ENCODE measurements around the gene KCNIP4. TPM values are rescaled to one million over a fixed set of nuclear protein-coding genes. Genes with fewer than 3 reads are reported as not detected.

KCNIP4 gene
- total and polyA plus RNA-seq, 8 donors, result 0.05 TPM; not detected in 7

DNA sequence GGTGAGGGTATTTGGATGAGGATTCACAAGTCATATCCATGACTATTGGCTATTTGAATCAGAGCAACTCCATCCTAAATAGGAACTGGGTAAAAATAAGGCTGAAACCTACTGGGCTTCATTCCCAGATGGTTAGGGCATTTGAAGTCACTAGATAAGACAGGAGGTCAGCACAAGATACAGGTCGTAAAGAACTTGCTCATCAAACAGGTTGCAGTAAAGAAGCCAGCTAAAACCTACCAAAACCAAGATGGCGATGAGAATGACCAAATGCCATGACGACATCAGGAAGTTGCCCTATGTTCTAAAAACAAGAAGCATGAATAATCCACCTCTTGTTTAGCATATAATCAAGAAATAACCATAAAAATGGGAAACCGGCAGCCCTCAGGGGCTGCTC, 1023.4 kb downstream of the KCNIP4 start:
- 59 to 65% methylated on average over 4 of the region's 4 CpGs for WGBS, 2 donors
- ATAC-seq (no peak), FAIRE-seq (no peak), DNase-seq (no peak)
- Histone ChIP-seq H3K27ac (no peak overlapping the region), H3K36me3 (no peaks in the 10 kb centered on the region), H3K4me1 (no peaks in the 10 kb centered on the region), H3K27me3 (no peaks in the 10 kb centered on the region), H3K4me3 (no peak overlapping the region), H3K9me3 (no peaks in the 10 kb centered on the region)
- intact Hi-C loops (cut with DNase I), result no loop called here
- TF ChIP-seq CTCF (IDR thresholded peaks at IDR 0.05), result no peak

DNA sequence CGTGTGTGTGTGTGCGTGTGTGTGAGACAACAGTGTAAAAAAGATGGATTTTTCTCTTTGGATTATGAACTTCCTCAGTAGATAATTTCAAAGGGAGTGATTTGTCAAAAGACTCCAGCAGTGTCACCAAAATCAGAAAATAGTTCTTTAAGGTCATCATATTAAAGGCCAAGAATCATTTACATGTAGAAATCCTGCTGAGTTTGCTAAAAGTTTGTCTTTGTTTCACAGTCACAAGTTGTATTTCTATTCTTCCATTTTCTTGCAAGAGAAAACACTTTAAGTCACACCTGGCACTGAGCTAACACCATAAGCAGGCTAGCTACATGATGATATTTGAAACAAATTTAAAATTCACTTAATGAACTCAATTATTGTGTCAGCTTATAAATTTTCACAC, 1025.6 kb downstream of the KCNIP4 start:
- H3K36me3 ChIP-seq, result no peaks in the 10 kb centered on the region
- ATAC-seq, result no peak
- intact Hi-C loops (cut with DNase I), result no loop called here
- H3K4me1 ChIP-seq, result no peaks in the 10 kb centered on the region
- WGBS, 2 donors, result 60 to 65% methylated on average over 2 of the region's 2 CpGs
- no peaks in the 10 kb centered on the region for H3K27me3 ChIP-seq
- H3K27ac ChIP-seq, result no peak overlapping the region
- FAIRE-seq, result no peak
- no peak for DNase-seq
- H3K9me3 ChIP-seq, result no peaks in the 10 kb centered on the region
- no peak for TF ChIP-seq CTCF (IDR thresholded peaks at IDR 0.05)
- H3K4me3 ChIP-seq, result no peak overlapping the region

DNA sequence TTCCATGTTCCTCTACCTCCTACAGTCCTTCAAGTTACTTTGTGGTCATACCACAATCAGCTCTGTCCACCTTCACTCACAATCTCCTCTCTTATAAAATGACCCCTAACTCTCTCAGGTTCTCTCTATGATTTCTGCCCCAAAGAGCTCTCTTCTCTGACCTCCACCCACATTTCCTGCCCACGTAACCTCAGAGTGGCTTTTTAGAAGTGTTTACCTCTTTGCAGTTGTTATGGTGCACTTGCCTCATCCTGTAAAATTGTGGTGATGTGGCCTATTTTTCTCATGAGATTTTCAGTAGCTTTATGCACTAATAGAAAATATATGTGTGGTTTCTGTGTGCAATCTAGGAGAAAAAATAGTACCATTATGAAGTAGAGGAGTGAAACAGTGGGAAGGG, 1032.5 kb downstream of the KCNIP4 start:
- WGBS, 2 donors, result 62 to 72% methylated on average over 1 of the region's 1 CpG
- no peak for TF ChIP-seq CTCF (IDR thresholded peaks at IDR 0.05)
- Histone ChIP-seq H3K9me3 (no peaks in the 10 kb centered on the region), H3K4me3 (no peak overlapping the region), H3K36me3 (no peaks in the 10 kb centered on the region), H3K27ac (no peak overlapping the region), H3K4me1 (no peaks in the 10 kb centered on the region), H3K27me3 (no peaks in the 10 kb centered on the region)
- FAIRE-seq, result no peak
- no peak for DNase-seq
- intact Hi-C loops (cut with DNase I), result no loop called here
- no peak for ATAC-seq

DNA sequence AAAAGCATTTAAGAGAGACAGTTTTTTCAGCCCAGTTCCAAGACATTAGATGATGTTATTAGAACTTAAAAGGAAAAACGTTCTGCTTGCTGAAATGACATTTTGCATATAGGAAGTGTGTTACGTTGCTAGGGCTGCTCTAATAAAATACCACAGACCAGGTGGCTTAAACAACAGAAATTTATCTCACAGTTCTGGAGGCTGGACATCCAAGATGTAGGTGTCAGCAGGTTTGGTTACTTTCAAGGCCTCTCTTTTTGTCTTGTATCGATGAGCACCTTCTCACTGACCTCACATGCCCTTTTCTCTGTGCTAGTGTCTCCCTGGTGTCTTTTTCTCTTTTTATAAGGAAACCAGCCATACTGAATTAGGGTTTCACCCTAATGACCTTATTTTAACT, 1043.6 kb downstream of the KCNIP4 start:
- H3K27me3 ChIP-seq, result no peaks in the 10 kb centered on the region
- no peak for DNase-seq

GRCh38 chr4:20901851-20902250, 1046.7 kb downstream of the KCNIP4 start:
- Histone ChIP-seq H3K4me1 (no peaks in the 10 kb centered on the region), H3K9me3 (no peaks in the 10 kb centered on the region), H3K27me3 (no peaks in the 10 kb centered on the region), H3K27ac (no peak overlapping the region), H3K36me3 (no peaks in the 10 kb centered on the region), H3K4me3 (no peak overlapping the region)
- ATAC-seq (no peak), FAIRE-seq (no peak), DNase-seq (no peak)
- 60 to 86% methylated on average over 1 of the region's 1 CpG for WGBS, 2 donors
- intact Hi-C loops (cut with DNase I), result no loop called here
- no peak for TF ChIP-seq CTCF (IDR thresholded peaks at IDR 0.05)

More for the DNA sequence above, 1043.6 kb downstream of the KCNIP4 start:
- FAIRE-seq (no peak), ATAC-seq (no peak)
- no peaks in the 10 kb centered on the region for H3K36me3 ChIP-seq
- WGBS, 2 donors, result 52 to 53% methylated on average over 3 of the region's 3 CpGs
- TF ChIP-seq CTCF (IDR thresholded peaks at IDR 0.05), result no peak
- no peaks in the 10 kb centered on the region for H3K4me1 ChIP-seq
- H3K4me3 ChIP-seq, result no peak overlapping the region
- no peak overlapping the region for H3K27ac ChIP-seq
- intact Hi-C loops (cut with DNase I), result no loop called here
- no peaks in the 10 kb centered on the region for H3K9me3 ChIP-seq

Measured in pancreas (tissue), 10 donors.